Activated CD8-positive, alpha-beta memory T cell treated with anti-CD3 and anti-CD28 coated beads, Interleukin-2, amount 50 U/mL, for 4 hours (primary cell): ENCODE data around the gene PTPRN2.

Experiments used
- DNase-seq: peaks from one replicate; pipeline ENCODE4 v3.0.0-alpha.2; 2020

Gene PTPRN2

GRCh38 chr7:158486919-158487318 is 100.7 kb downstream of the PTPRN2 start:
- DNase-seq: no peak

GRCh38 chr7:158484801-158485531 is 102.7 kb downstream of the PTPRN2 start:
- no peak for DNase-seq

DNA sequence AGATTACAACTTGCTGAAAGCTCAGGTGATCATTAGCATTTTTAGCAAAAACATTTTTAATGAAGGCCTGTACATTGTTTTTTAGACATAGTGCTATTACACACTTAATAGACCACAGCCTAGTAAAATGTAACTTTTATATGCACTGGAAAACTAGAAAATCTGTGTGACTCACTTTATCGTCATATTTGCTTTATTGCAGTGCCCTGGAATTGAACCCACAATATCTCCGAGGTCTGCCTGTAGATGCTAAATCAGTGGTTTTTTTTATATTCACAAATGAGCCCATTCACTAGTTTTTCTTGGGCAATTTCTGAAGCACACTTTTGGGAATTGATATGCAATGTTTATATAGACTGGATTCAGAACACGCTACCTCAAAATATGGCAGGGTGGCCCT is 105.1 kb downstream of the PTPRN2 start:
- DNase-seq: no peak

GRCh38 chr7:158479664-158480025 is 108.0 kb downstream of the PTPRN2 start:
- no peak for DNase-seq

DNA sequence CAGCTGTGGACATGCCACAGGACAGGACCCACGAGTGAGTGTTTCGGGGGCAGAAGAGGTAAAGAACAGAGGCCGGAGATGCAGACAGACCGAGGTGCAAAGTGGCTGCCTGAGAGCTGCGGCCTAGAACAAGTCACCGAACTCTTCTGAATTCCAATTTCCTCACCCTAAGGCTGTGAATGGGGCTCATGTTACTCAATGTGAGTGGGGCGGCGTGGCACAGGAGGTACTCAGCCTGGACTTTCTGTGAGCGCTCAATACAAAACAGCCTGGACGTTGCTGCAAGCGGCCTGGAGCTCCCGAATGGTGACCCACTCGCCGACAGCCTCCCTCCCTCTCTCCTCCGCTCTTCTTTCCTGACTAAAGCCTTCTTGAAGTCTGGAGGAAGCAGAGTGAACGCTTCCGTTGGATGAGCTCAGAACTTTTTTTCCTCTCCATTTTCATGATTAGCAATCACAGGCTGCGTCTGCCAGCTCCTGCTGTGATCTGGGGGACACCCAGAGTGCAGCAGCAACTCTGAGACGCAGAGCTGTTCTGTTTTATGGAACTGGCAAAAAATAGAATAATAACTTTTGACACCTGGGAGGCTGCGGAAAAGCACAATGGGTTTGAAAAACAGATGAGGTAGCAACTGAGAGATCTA is 108.5 kb downstream of the PTPRN2 start:
- no peak for DNase-seq

GRCh38 chr7:158477866-158478265 is 109.8 kb downstream of the PTPRN2 start:
- DNase-seq: no peak

- no peak for DNase-seq
These were observed 111.2 kb downstream of the PTPRN2 start for GRCh38 chr7:158476331-158476932.

GRCh38 chr7:158475679-158476052 is 112.0 kb downstream of the PTPRN2 start:
- DNase-seq: no peak

GRCh38 chr7:158475036-158475678 is 112.5 kb downstream of the PTPRN2 start:
- DNase-seq: no peak

- DNase-seq: no peak
These were observed 113.1 kb downstream of the PTPRN2 start for GRCh38 chr7:158474488-158474887.

- no peak for DNase-seq
These were observed 113.7 kb downstream of the PTPRN2 start for GRCh38 chr7:158473946-158474345.

DNA sequence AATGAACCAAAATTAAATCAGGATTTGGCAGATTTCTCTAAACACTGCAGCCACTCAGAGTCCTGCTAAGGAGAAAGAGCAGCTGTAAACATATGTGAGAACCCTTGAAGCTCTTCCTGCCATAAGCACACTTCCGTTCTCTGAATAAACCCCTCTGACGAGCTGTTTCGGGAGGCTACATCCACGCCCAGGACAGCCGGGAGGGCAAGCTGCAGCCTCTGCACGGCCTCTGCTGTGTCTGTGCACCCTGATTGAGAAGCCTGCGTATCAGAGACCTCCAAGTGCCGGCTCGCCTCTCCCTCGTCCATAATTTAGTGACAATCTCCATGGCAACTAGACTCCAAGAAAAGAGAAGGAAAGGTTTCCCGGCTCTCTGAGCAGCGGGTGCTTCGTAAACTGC is 114.4 kb downstream of the PTPRN2 start:
- no peak for DNase-seq

DNA sequence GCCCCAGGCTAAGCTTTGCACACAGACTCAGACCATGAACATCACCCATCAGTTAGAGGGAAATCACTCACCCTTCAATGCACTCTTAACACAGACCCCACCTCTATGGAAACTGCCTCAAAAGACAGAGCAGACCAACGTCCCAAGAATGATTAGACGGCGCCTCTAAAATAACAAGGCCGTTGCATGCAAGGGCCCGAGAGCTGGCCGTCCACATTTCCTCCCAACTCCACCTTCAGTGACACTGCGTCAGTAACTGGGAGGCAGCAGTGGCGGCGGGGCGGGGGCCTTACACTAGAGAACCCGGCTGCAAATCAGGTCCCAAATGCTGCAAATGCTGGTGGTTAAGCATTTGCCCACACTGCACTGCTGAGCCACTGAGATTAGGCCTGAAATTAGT is 115.0 kb downstream of the PTPRN2 start:
- DNase-seq: no peak

GRCh38 chr7:158471716-158472115 is 115.9 kb downstream of the PTPRN2 start:
- no peak for DNase-seq

DNA sequence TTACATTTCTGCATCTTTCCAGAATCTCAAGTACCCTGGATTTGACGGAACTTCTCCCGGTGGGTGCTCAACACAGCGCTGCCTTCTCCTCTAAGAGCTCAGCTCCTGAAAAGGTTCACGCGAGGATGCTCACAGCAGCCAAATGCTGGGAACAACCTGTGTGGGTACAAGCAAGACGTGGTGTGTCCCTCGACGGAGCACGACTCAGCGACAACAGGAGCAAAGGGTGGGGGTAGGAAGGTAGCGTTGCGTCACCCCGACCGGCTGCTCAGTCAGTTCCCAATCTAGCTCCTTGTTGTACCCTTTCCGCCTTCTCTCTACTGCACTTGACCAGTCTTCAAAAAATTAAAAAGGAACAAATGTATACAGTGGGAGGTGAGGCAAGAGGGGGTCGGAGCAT is 117.3 kb downstream of the PTPRN2 start:
- DNase-seq: no peak

GRCh38 chr7:158469396-158470051 is 118.1 kb downstream of the PTPRN2 start:
- DNase-seq: no peak

GRCh38 chr7:158468700-158469296 is 118.8 kb downstream of the PTPRN2 start:
- no peak for DNase-seq

DNA sequence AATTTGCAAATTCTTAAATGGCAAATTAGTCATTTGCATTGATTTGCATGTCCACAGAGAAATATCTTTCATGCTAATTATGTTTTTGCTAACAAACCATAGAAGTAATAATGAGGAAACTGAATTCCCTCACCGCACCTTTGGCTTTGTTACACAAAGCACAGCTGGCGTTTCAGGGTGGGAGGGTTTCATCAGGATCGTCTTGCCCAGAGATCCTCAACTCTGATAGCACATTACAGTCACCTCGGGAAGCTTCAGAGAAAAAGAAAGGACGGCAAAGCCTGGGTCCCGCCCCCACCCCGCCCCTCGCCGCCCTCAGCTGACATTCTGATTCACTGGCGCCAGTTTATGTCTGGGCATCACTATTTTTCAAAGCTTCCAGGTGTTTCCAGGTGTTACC is 119.4 kb downstream of the PTPRN2 start:
- DNase-seq: no peak

- DNase-seq: no peak
These were observed 120.1 kb downstream of the PTPRN2 start for GRCh38 chr7:158467562-158467961.

DNA sequence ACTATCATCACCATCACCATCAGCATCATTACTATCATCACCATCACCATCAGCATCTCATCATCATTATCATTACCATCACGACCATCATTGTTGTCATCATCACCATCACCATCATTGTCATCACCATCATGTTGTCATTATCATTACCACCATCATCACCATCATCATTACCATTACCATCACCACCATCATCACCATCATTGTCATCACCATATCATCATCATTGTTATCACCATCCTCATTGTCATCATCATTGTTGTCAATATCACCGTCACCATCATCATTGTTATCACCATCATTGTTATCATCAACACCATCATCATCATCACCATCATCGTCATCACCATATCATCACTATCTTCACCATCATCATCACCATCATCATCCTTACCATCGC is 124.3 kb downstream of the PTPRN2 start:
- DNase-seq: no peak

DNA sequence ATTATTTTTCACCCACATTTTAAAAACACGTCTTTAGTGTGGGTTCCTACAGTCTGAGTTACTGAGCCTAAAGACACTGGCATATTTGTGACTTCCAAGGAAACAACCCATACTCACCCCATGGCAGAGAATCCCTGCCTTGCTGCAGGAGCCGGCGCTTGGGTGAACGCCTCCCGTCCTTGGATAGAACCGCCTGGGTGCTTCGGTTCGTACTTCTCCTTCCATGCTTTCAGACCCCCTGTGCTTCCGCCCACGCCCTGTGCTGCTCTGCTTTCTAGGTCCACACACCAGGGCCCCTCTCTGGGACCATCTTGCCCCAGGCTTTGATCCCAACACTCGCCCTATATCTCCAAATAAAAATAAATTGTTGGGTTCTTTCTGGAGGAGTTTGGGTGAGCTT is 125.8 kb downstream of the PTPRN2 start:
- no peak for DNase-seq

- DNase-seq: no peak
These were observed 127.0 kb downstream of the PTPRN2 start for GRCh38 chr7:158460665-158461064.

DNA sequence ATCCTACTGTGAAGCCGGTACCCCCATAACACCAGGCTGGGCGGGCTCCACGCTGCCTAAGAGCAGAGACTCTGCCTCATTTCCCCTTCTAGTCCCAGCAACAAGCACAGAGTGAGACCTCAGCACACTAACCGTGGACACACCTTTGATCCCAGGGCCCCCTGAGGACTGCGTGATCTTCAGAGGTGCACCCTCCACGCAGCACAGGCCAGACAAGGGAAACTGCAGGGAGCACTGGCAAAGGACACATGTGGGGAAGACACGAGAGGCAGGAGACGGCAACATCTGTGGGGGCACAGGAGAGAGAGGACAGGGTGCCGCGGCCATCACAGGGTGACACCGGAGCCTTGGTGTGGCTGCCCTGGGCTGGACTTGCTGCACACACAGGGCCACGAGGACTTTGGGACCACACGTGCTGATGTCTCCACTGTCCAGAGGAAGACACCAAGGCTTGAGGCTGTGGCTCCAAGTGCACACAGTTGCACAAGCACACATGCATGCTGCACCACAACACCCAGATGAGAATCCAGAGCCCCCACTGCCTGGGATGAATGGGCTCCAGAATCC is 128.8 kb downstream of the PTPRN2 start:
- DNase-seq: no peak
